Stimulated activated CD8-positive, alpha-beta memory T cell treated with anti-CD3 and anti-CD28 coated beads, Interleukin-12 subunit alpha, Interleukin-12 subunit beta, amount 100 ng/mL, for 1 hour (primary cell): ENCODE data around the gene ADAMTS18.

Source experiments
- DNase-seq: peaks from one replicate; pipeline ENCODE4 v3.0.0-alpha.2; 2020; ENCODE audit warnings: low read depth

The ADAMTS18 gene

DNA sequence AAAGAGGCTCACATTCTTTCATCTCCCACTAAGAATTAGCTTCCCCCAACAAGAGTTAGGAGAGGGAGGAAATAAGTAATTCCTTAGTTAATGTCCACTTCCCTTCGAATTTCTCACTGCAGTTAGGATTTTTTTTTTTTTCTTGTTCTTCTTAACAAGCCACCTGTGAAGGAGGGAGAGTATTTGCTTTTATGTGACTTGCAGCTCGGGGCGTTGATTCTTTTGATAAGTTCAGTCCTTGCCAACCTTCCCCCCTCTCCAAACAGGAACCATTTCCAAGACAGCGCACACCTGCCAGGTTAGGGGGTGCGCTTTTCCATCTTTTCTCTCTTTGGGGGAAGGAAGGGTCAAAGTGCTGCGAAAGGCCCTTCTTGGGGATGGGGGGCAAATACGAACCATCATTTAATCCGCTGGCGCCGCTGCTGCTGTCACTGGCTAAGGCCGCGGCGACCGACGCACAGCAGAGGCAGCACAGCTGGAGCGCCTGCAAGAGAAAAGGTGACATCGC lies 758 bp downstream of the ADAMTS18 start:
- no peak for DNase-seq

DNA sequence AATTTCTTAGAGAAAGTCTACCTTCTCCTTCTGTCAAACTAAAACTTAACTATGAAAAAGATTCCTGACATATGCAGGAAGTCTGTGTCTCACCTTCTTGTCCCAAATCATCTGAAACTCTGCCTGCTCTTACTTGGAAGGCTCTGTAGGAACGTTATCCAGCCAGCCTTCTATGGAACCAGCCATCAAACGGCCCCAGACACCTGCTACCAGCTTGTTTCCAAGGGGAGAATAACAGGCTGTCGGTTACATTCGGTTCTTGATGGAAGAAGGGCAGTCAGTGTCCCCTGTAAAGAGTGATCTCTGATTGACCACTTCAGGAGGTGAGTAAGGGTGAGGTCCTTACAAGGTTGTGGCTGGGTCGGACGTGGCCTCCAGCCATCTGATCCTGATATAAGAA lies 1.7 kb downstream of the ADAMTS18 start:
- no peak for DNase-seq

DNA sequence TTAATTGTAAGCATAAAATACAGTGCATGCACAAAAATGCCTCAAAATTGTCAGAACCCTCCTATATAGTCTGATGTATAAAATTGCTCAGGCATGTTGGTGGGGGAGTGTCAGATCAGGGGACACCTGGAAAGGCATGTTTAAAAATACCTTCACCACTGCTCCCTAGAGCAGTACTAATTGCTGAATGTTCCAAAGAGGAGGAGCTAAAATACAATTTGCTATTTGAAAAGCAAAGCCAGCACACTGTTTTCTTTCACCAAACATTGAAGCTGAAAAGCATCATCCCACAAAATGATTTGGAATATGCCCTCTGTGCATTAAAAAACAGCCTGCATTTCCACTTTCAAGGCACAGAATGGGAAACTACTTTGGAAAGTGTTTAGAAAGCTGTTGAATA lies 2.6 kb downstream of the ADAMTS18 start:
- no peak for DNase-seq

DNA sequence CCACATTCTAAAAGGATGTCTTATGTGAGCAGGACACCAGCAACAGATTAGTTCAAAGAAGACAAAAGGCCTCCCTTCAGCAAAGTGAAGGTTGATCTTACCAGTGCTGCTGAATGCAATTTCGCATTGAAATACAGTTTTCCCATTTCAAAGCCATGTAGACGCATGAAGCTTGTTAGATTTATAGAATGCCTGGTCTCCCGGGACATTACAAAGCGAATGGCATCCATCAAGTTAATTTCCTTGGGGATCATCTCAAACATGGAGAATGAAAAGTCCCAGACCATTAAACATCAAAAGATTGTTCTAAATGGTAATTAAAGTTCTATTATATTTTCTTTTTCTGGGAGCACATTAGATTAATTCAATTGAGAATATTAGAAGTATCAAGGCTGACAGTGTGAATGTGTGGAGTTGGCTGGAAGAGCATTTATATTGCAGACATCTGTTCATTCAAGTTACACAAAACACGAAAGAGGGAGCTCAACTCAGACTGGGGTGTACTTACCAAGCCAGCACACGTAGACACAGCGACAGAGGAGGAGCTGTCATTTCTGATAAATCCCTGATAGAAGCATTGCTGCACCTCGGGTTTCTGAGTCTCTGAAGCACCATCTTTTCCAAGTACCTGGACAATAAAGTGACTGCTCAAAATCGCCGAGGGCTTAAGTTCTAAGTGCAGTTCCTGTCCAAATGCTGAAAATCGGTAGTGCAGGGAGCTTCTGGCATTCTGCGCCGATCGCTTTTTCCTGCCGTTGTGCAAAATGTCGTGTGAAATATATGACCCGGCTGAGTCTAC lies 3.8 kb downstream of the ADAMTS18 start:
- no peak for DNase-seq

DNA sequence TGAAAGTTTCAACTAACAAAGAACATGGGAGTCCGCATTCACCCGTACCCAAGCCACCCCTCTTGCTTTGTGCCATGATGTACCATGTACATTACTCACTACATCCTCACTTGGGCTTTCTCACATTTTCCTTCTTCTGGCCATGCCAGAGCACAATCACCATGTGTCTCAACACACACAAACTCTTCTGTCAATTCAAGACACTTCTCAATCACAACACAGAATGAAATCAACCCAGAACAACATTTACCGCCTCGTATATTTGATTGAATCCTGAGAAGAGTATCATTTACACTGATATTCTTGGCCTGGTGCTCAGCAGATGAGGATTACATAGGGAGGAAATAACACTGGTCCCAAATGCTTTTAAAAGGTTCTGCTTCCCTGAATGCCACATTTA lies 4.5 kb downstream of the ADAMTS18 start:
- no peak for DNase-seq

DNA sequence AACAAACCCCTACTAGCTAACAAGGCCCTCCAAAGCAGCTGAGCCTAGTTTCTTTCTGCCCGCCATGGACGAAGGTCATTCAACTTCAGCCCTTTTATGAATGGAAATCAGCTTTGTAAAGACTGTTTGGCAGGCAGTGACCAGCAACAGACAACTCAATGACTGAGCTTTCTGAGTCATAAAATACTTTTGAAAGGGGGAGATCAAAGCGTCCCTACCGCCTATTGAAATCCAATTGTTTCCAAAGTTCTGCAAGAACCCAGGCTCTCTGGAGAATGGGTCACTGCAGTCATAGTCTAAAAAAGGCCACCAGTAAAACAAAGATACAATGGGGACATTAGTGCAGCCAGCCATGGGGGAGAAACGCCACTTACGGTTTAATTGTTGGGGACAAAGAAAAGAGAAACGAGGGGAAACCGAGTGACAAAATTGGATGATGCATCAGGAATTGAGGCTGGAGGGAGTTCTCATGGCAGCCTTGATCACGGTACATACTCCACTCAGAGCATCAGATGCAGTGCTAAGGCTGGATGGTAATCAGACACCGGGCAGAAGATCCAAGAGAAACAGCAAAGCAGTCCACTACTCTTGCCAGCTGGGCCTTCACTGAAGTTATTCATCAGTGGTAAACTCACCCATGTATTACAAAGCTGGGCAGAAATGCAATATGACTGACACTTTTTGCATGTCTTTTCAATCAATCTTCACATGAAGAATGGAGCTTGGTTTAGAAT lies 9.8 kb downstream of the ADAMTS18 start:
- no peak for DNase-seq

DNA sequence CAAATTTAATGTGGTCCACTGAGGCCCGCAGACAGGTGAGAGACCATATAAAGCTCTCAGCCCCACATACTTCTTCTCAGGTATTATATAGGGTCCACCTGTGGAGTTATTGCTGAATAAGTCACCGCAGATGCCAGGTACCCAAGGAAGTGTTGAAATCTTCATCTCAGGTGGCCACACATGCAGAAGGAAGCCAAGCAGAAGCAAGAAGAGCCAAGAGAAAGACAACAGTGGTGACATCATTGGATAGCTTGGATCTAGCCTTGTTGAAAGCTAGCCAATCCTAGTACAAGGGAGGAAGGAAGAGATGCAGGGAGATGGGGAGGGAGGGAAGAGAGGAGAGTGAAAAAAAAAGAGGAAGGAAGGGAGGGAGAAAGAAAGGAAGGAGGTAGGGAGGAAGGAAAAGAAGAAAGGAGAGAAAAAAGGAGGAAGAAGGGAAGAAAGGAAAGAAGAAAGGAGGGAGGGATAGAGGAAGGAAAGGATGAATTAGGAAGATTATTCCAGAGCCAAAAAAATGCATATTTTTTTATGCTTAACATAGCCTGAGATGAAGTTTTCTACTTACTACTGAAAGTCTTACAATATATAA lies 12.5 kb downstream of the ADAMTS18 start:
- DNase-seq, result no peak

DNA sequence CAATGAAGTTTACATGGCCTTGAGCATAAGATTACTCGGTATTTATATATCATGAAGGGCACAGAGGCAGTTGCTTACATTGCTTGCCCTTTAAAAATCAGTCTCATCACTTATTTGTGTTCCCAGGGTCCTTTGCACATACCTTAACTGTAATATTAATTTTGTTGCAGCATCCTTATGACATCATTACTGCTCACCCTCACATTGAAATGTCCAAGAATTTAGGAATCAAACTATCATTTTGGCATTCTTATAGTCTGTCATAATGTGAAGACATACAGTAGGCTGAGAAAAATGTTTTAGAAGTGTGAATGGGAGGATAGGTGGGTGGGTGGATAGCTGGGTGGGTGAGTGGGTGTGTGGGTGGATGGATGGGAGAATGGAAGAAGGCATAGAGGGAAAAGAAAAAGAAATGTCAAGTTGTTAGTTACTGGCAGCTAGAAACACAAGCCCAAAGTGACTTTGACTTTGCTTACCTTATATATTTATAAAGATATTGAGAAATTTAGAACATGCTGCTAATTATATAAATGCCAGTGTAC lies 17.8 kb downstream of the ADAMTS18 start:
- no peak for DNase-seq

DNA sequence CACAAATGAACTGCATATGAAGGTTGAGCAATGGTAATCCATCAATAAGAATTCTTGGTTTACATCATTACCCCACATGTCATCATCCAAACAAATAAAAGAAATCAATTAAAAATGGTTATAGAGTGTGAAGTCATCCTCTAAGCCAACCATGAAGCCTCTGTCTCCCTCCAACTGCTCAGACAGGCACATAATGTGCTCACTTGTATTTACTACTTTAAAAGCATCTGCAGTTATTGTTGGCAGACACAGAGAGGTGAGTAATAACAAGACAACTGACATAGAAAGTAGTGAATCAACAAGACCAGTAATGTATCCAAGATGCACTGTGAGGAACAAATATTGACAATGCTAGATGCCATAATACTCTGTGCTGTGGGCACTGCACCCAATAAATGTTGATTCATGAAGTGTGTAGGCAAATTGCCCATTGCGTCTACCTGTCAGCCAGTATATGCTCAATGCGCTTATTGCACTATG lies 20.0 kb downstream of the ADAMTS18 start:
- no peak for DNase-seq

DNA sequence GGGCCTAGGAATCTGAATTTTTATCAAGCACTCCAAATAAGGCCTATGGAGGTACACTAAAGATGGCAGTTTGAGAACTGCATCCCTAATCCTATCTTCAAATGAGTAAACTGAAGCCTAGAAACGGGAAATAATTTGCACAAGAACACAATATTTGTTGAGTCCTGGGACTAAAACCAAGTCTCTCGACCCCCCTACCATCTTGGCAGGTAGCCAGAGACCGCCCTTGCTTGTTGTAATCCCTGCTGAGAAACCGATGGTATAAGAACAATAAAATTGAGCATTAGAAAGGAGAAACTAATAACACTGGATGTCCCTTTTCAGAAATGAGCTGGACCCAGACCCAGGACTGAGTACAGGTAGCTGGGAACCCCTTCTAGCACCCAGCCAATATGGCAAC lies 24.4 kb downstream of the ADAMTS18 start:
- no peak for DNase-seq

DNA sequence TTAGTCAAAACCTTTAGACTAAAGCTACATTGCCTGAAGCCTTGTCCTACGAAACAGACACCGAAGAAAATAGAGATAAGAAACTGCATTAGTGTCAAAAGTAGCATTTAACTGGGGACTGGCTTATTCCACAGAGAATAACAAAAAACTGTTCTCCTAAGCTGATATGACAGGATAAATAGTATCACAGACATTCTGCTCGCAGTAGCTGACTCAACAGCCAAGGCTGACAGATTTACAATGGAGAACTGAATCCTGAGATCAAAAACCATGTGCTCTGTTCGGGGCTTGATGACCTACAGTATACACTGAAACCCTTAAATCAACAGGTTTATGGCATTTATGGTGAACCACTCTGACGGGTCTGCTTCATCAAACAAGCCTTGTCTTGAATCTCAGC lies 25.5 kb downstream of the ADAMTS18 start:
- no peak for DNase-seq

DNA sequence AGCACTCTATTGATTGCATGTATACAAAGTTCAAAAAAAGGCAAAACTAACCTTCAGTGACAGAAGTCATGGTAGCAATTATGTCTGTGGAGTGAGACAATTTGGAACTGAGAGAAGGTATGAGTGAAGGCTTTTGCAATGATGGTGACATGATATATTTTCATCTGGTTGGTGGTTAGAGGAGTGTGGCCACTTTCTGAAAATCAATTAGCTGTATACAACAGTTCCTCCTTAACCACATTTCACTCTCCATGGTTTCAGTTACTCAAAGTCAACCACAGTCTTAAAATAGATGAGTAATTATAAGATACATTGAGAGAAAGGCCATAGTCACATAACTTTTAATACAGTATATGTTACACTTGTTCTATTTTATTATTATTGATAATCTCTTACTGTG lies 26.2 kb downstream of the ADAMTS18 start:
- no peak for DNase-seq

DNA sequence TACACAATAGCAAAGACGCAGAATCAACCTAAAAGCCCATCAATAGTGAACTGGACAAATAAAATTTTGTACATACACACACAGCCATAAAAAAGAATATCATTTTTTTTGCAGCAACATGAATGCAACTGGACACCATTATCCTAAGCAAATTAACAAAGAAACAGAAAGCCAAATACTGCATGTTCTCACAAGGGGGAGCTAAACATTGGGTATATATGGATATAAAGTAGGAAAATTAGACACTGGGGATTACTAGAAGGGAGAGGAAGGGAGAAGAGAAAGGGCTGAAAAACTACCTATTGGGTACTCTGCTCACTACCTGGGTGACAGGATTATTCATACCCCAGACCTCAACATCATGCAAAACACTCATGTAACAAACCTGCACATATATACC lies 28.2 kb downstream of the ADAMTS18 start:
- no peak for DNase-seq

DNA sequence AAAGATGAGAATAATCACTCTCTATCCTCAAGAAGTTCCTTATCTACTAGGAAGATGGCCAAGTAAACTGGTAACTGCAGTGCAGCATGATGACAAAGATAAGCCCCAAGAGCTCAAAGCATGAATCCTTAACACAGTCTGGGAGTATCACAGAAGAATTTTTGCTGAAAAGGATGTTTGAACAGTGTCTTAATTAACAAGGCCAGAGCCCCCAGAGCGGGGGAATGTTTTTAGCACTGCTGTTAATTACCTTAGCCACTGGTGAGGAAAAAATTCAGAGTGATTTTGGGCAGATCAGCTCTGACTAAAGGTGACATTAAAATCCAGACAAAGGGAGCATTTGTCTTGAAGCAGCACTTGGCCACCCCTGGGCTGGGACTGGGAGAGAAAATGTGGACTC lies 30.1 kb downstream of the ADAMTS18 start:
- no peak for DNase-seq

DNA sequence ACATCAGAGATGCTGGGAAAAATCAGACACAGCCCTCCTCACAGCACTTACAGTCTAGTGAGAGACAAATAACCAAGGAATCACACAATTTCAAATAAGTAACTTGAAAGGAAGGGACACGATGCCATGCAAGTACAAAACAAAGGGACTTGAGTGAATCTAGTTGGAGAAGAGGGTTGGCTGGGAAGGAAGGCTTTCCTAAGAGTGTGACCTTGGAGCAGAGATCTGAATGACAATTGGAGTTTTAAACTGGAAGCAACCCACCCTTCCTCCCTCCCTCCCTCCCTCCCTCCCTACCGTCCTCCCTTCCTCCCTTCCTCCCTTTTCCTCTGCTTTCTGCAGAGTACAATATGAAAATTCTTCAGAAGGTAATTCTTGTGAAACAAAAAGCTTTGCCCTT lies 31.1 kb downstream of the ADAMTS18 start:
- no peak for DNase-seq

DNA sequence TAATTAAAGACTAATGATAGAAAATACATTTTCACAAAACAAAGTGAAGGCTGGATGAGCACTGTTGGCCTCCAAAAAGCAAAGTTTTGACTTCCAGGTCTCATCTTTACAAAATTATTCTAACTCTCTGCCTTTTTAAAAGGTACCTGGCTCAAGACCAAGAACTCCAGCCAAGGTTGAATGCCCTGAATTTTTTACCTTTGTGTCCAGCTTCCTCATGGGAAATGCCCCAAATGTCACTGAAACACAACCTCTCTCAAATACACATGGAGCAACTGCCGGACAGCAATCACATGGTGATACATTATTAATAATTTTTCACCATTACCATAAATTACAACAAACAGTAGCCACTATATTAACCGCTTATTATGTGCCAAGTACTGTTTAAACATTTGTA lies 32.2 kb downstream of the ADAMTS18 start:
- DNase-seq, result no peak

DNA sequence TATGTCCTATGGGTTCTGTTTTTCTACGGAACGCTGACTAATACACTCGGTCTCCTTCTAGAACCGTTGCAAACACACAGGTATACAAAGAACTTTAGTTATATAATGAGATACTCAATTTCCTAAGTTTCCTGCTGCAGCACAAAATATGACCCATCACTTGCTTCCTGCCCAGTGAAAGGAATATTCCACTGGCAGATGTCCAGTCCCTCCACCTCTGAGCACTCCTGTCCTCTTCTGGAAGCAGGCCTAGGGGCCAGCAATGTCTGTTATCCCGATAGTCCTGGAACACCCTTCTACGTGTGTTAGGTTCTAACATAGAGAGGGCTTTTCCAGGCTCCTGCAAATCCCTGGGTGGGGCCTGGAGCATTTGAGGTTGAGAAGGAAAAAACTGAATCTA lies 32.7 kb downstream of the ADAMTS18 start:
- DNase-seq, result no peak

DNA sequence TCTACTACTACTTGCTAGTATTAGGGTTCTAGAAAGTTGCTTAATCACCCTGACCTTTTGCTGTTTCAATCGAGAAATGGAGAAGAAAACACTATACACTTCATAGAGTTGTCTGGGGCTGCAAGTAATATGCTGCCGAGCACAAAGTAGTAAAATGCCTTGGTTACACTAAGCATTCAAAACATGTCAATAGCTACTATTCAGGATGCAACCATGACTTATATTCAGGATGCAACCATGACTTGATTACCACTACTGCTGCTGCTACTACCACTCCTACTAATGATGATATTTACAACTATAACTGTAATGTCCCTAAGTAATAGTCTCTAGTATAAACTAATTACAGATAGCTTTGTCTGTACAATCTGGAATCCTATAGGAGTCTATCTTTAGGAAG lies 35.3 kb downstream of the ADAMTS18 start:
- DNase-seq, result no peak

DNA sequence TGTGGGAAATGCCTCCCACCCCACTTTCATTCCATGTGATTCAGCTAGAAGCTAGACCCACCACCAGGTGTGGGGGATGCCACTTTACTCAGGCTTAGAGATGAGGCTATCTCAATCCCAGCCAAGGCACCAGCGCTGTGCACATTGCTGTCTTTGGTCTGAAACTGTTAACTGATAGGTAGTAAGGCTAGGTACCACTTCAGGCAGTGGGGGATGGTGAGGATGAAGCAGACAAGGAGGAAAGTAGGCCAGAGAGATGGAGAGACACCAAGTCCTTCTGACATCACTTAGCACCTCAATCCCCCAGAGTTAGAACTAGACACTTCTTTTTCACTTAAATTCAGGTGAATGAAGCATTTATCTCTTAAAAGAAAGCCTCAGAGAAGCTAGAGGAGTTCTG lies 35.8 kb downstream of the ADAMTS18 start:
- no peak for DNase-seq

DNA sequence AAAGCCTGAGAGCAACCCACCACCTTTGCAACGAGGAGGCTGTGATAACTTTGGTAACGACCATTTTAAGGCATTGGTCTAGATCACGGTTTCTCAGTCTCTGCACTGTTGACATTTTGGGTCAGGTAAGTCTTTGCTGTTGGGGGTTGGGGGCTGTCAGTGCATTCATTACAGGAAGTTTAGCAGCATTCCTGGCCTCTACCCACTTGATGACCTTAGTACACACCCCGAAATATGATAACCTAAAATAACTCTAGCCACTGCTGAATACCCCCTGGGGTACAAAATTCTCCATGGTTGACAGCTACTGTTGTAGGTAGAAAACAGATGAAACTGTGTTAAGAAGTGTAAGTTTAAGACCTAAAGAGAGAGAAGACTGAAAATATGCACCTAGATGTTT lies 36.3 kb downstream of the ADAMTS18 start:
- DNase-seq, result no peak

DNA sequence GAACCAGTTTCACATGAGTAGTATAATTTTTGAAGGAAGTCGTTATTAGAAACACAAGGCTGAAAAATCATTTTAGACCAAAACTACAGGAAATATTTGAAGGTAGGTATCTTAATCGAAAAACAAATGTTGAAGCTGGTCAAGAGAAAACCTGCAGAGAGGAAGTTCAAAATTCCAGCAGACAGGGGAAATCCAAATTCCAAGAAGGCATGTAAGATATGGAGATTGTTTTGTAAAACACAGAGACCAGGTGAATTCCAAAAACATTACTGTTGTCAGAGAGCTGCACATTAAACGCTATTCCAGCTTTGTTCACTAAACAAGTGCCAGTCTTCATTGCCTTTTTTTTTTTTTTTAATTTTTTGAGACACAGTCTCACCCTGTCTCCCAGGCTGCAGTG lies 38.4 kb downstream of the ADAMTS18 start:
- DNase-seq, result no peak

DNA sequence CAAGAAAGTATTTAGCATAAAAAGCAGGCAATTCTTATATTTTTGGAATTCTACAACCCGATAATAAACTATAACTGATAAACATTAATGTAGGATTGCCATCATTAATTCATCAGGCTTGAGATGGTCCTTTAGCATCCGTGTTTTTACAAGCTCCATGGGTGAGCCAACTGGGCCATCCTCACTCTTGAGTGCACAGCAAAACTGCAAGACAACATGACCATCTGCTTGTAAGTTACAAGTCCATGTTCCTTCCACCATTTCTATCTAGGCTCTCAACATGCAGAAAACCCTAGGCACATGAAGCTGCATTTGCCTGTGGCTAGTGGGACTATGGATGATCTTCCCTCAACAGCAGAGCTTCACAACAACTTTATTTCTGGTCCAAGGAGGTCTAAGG lies 40.1 kb downstream of the ADAMTS18 start:
- DNase-seq, result no peak

DNA sequence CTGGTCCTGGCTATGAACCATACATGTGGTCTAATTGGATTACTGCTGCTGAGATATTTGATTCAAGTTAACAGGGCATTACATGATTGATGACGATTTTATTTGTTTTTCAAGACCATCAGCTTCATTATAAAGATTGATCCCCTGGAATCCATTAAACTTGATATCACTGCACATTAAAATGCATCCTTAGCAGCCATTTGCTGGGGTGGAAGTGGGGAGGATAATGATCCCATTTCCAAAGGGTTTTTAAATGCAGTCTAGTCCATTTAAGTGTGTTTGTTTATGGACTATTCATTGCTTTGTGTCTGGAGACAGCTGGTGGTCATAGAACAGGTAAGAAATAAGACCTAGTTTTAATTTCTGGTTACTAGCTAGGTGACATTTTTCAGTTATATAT lies 40.9 kb downstream of the ADAMTS18 start:
- DNase-seq, result no peak
